ENCODE data around the gene DTNB. TPM values are rescaled to one million over a fixed set of nuclear protein-coding genes. Genes with fewer than 3 reads are reported as not detected.

Gene DTNB
- polyA plus RNA-seq, 1 experiment = 12.5 TPM

DNA sequence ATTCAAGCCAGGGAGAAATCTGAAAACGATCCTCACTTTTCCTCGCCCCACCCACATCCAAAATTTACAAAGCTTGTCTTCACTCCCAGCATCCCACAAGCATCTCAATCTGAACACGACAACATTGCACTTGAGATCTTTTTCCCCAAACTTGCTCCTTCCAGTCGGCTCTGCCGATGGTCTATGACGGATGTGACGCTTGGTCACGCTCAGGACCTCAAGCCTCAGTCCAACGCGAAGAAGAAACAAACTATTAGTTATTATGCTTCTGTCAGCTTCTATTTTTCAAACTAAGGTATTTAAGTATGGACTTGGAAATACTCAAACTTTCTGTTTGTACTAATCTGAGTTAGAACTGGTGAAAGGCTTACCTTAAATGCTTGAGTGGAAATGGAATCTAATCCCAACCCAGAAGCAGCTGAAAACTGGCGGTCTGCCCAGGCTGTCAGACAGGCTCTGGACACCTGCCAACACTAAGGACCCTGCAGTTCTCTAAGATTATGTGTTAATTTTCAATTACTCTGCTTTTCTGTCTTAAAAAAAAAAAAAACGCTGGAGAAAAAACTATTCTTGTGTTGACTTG lies 199.5 kb downstream of the DTNB start:
- H3K4me3 ChIP-seq (ENCODE audit: low read depth, low read length) = no peak overlapping the region
- TF ChIP-seq, protein P1, sequence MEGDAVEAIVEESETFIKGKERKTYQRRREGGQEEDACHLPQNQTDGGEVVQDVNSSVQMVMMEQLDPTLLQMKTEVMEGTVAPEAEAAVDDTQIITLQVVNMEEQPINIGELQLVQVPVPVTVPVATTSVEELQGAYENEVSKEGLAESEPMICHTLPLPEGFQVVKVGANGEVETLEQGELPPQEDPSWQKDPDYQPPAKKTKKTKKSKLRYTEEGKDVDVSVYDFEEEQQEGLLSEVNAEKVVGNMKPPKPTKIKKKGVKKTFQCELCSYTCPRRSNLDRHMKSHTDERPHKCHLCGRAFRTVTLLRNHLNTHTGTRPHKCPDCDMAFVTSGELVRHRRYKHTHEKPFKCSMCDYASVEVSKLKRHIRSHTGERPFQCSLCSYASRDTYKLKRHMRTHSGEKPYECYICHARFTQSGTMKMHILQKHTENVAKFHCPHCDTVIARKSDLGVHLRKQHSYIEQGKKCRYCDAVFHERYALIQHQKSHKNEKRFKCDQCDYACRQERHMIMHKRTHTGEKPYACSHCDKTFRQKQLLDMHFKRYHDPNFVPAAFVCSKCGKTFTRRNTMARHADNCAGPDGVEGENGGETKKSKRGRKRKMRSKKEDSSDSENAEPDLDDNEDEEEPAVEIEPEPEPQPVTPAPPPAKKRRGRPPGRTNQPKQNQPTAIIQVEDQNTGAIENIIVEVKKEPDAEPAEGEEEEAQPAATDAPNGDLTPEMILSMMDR (IDR thresholded peaks at IDR 0.05; ENCODE audit: low read depth, low read length) = no peak
- CTCF ChIA-PET = no interaction called here
- no peaks in the 10 kb centered on the region for H3K27me3 ChIP-seq (ENCODE audit: control insufficient read depth, insufficient read depth, low read length)
- DNase-seq (ENCODE audit: low read depth, low spot score) = no peak
- H3K9me3 ChIP-seq (ENCODE audit: control insufficient read depth, insufficient read depth, low read length) = peaks cover 13% of the 10 kb centered on the region
- POLR2A ChIA-PET = interaction anchor here (0.9 kb wide), 1 partner anchor 19 kb away, joined by 3 read pairs; no protein-coding TSS in a partner anchor
- no peak overlapping the region for H3K27ac ChIP-seq (ENCODE audit: low read depth, low read length)

GRCh38 chr2:25473131-25473530 lies 200.2 kb downstream of the DTNB start:
- H3K9me3 ChIP-seq (ENCODE audit: control insufficient read depth, insufficient read depth, low read length) = peaks cover 13% of the 10 kb centered on the region; the same call in 1 of the 2 replicates
- TF ChIP-seq, protein P1 (IDR thresholded peaks at IDR 0.05; ENCODE audit: low read depth, low read length) = no peak
- H3K27ac ChIP-seq (ENCODE audit: low read depth, low read length) = no peak overlapping the region
- no peak overlapping the region for H3K4me3 ChIP-seq (ENCODE audit: low read depth, low read length)
- POLR2A ChIA-PET = interaction anchor here (0.9 kb wide), 1 partner anchor 19 kb away, joined by 3 read pairs; no protein-coding TSS in a partner anchor
- no peak for DNase-seq (ENCODE audit: low read depth, low spot score)
- no peaks in the 10 kb centered on the region for H3K27me3 ChIP-seq (ENCODE audit: control insufficient read depth, insufficient read depth, low read length)
- CTCF ChIA-PET = no interaction called here

- TF ChIP-seq, protein P1 (IDR thresholded peaks at IDR 0.05; ENCODE audit: low read depth, low read length) = no peak
- POLR2A ChIA-PET = no interaction called here
- H3K27ac ChIP-seq (ENCODE audit: low read depth, low read length) = no peak overlapping the region
- peaks cover 9% of the 10 kb centered on the region; the same call in 1 of the 2 replicates for H3K9me3 ChIP-seq (ENCODE audit: control insufficient read depth, insufficient read depth, low read length)
- CTCF ChIA-PET = interaction anchor here (1.0 kb wide), 1 partner anchor 22 kb away, joined by 3 read pairs; no protein-coding TSS in a partner anchor
- no peak overlapping the region for H3K4me3 ChIP-seq (ENCODE audit: low read depth, low read length)
- DNase-seq (ENCODE audit: low read depth, low spot score) = no peak
- H3K27me3 ChIP-seq (ENCODE audit: control insufficient read depth, insufficient read depth, low read length) = no peaks in the 10 kb centered on the region
Measured at GRCh38 chr2:25470806-25471205, 202.6 kb downstream of the DTNB start.

- no peak overlapping the region for H3K4me3 ChIP-seq (ENCODE audit: low read depth, low read length)
- ChIA-PET CTCF (no interaction called here), POLR2A (no interaction called here)
- H3K27ac ChIP-seq (ENCODE audit: low read depth, low read length) = no peak overlapping the region
- no peaks in the 10 kb centered on the region for H3K9me3 ChIP-seq (ENCODE audit: control insufficient read depth, insufficient read depth, low read length)
- no peaks in the 10 kb centered on the region for H3K27me3 ChIP-seq (ENCODE audit: control insufficient read depth, insufficient read depth, low read length)
- TF ChIP-seq, protein P1 (IDR thresholded peaks at IDR 0.05; ENCODE audit: low read depth, low read length) = no peak
- DNase-seq (ENCODE audit: low read depth, low spot score) = no peak
Measured at GRCh38 chr2:25467743-25468142, 205.6 kb downstream of the DTNB start.

- TF ChIP-seq, protein P1 (IDR thresholded peaks at IDR 0.05; ENCODE audit: low read depth, low read length) = no peak
- CTCF ChIA-PET = no interaction called here
- POLR2A ChIA-PET = no interaction called here
Measured at GRCh38 chr2:25462021-25462420, 211.4 kb downstream of the DTNB start.

More at GRCh38 chr2:25462021-25462420, 211.4 kb downstream of the DTNB start:
- Histone ChIP-seq H3K9me3 (ENCODE audit: control insufficient read depth, insufficient read depth, low read length) (no peaks in the 10 kb centered on the region), H3K4me3 (ENCODE audit: low read depth, low read length) (no peak overlapping the region), H3K27me3 (ENCODE audit: control insufficient read depth, insufficient read depth, low read length) (no peaks in the 10 kb centered on the region), H3K27ac (ENCODE audit: low read depth, low read length) (no peak overlapping the region)
- DNase-seq (ENCODE audit: low read depth, low spot score) = no peak

All from AG04450 (cell line).